Uterus (tissue), 4 donors: ENCODE results near the gene NTRK2. TPM values are rescaled to one million over a fixed set of nuclear protein-coding genes. Genes with fewer than 3 reads are reported as not detected.

ENCODE experiments used
- DNase-seq, 2 donors: peaks; one replicate each; pipeline ENCODE4 v3.0.0-alpha.2; 2019 to 2020
- H3K27ac ChIP-seq, 2 donors: fragments of 200-600 bp; sonication (generic); 1 replicate in 1 of 2; 2 replicates in 1 of 2; pipeline ENCODE4 v1.5.1; 2016 to 2018
- H3K27me3 ChIP-seq, 2 donors: fragments of 200-600 bp; sonication (generic); one replicate each; pipeline ENCODE4 v1.5.1; 2018 to 2019; ENCODE audit warnings: control low read depth in 1 of 2
- H3K36me3 ChIP-seq, 2 donors: fragments of 200-600 bp; sonication (generic); one replicate each; pipeline ENCODE4 v1.5.1; 2019; ENCODE audit warnings: control low read depth in 1 of 2
- H3K4me1 ChIP-seq, 2 donors: fragments of 200-600 bp; sonication (generic); one replicate each; pipeline ENCODE4 v1.5.1; 2018 to 2019; ENCODE audit warnings: control low read depth in 1 of 2
- H3K4me3 ChIP-seq, 2 donors: fragments of 200-600 bp; sonication (generic); 1 replicate in 1 of 2; 2 replicates in 1 of 2; pipeline ENCODE4 v1.5.1; 2018 to 2019; ENCODE audit warnings: mild to moderate bottlenecking in 1 of 2
- H3K9me3 ChIP-seq, 2 donors: fragments of 200-600 bp; sonication (generic); one replicate each; pipeline ENCODE4 v1.5.1; 2019; ENCODE audit warnings: control low read depth in 1 of 2
- CTCF ChIP-seq, 4 experiments: fragments of 200-600 bp in 2 of 4; fragments of 450-650 bp in 2 of 4; sonication (generic) in 2 of 4; IDR thresholded peaks; one replicate each; pipeline ENCODE4 v1.5.1; 2016 to 2019; ENCODE audit warnings: antibody characterized with exemption in 4 of 4, mild to moderate bottlenecking in 2 of 4, moderate library complexity in 1 of 4
- POLR2A ChIP-seq, 2 donors: fragments of 450-650 bp; IDR thresholded peaks; one replicate each; pipeline ENCODE4 v1.6.1; 2016; ENCODE audit warnings: antibody characterized with exemption in 2 of 2, mild to moderate bottlenecking in 1 of 2, moderate library complexity in 1 of 2
- intact Hi-C: fragments of 100-400 bp; cut with DNase I; formaldehyde crosslinking; loops from one replicate; pipeline ENCODE4 v1.15.1; 2023; ENCODE audit warnings: low total_unique reads
- total RNA-seq, 4 donors: library from RNA; depleted of rRNA in 3 of 4; stranded (reverse); fragments of >200 nt in 3 of 4; gene quantifications; one replicate each; pipeline versions ENCODE4 v1.1.0 to v1.2.4, GENCODE V29; 2014 to 2023
- donor health status: DM: yes; HTN: yes; CAD: no.

NTRK2 gene
- total RNA-seq, 4 donors from 2014 or later, result 6.5 to 23.2 (median 12.5) TPM

DNA sequence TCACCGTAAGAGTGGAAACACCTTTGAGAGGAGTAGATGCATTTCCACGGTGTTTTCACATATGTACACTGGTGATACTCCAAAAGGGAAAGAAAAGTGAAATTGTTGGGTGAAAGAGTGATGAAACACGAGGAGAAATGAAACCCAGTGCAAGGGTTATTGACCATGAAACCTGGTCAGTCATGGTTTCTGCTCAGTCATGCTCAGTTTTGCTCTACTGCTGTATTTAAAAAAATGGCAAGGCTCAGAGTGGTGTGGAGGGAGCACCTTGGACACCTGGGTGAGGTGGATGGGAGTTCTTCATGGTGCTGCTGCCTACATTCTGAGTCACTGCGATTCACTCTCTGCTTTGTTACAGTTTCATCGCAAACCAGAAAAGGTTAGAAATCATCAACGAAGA is 32.3 kb downstream of the NTRK2 start:
- DNase-seq, result no peak
- TF ChIP-seq CTCF (IDR thresholded peaks at IDR 0.05) (no peak), POLR2A (IDR thresholded peaks at IDR 0.05) (no peak)
- intact Hi-C loops, result no loop called here
- Histone ChIP-seq H3K9me3 (no peaks in the 10 kb centered on the region), H3K36me3 (no peaks in the 10 kb centered on the region), H3K27ac (no peak overlapping the region), H3K4me1 (no peaks in the 10 kb centered on the region), H3K4me3 (no peak overlapping the region), H3K27me3 (no peaks in the 10 kb centered on the region)

DNA sequence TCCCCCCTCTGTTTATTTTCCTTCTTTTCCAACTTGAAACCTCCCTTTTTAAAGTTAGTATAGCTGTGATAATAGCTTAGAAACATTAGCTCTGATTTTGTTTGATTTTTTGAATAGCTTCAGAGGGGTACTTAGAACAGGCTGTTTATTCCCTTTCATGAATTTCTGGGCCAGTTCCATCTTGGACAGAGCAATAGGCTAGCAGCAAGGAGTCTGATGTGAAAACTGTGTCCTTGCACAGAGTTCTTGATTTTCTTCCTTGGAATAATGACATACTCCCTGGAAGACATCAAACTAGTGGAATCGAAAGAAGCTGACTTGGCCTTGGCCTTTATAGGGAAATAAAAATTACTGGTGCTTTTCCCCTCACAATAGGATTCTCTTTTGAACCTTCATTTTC is 32.9 kb downstream of the NTRK2 start:
- intact Hi-C loops, result no loop called here
- Histone ChIP-seq H3K36me3 (no peaks in the 10 kb centered on the region), H3K27me3 (no peaks in the 10 kb centered on the region), H3K4me3 (no peak overlapping the region), H3K9me3 (no peaks in the 10 kb centered on the region), H3K4me1 (no peaks in the 10 kb centered on the region), H3K27ac (no peak overlapping the region)
- TF ChIP-seq POLR2A (IDR thresholded peaks at IDR 0.05), result no peak
- TF ChIP-seq CTCF (IDR thresholded peaks at IDR 0.05), result no peak
- no peak for DNase-seq

DNA sequence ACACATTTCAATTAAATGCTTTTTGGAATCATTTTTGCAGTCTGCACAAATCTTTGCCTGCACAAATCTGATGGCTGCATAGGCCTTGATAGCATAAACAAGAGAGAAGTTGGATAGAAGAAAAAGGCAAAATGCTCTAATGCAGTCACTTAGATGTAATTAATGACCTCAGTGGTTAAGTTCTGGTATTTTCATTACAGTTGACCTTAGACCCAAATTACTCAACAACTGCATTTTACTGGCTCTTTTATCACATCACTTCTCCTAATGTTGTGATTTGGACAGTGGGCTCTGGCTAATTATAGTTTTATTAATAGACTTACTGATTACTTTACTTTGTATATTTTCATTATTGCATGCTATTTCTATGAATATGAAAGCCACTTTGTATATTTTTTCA is 34.3 kb downstream of the NTRK2 start:
- no peaks in the 10 kb centered on the region for H3K4me1 ChIP-seq
- TF ChIP-seq POLR2A (IDR thresholded peaks at IDR 0.05), result no peak
- no peak for TF ChIP-seq CTCF (IDR thresholded peaks at IDR 0.05)
- no peak for DNase-seq
- no peak overlapping the region for H3K4me3 ChIP-seq
- H3K27me3 ChIP-seq, result no peaks in the 10 kb centered on the region
- intact Hi-C loops, result no loop called here
- no peaks in the 10 kb centered on the region for H3K9me3 ChIP-seq
- H3K27ac ChIP-seq, result no peak overlapping the region
- H3K36me3 ChIP-seq, result no peaks in the 10 kb centered on the region

DNA sequence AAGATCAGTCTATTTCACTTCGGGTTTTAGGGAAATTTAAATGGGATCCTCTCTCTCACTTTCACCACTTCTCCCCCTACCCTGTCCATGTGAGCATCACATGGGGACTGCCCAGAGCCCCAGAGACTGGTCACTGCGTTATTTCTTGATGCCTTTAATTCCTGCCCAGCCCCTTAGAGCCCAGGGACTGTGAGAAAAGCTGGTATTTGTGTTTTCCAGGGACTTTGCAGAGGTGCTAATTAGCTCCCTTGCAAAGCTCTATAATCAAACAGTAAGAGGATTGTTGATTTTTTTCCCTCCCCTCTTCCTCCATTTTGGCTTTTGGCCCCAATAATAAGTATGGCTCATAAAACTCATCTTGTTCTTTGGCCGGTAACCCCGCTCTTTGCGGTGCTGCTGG is 35.6 kb downstream of the NTRK2 start:
- no peak for DNase-seq
- intact Hi-C loops, result no loop called here
- Histone ChIP-seq H3K9me3 (no peaks in the 10 kb centered on the region), H3K4me1 (no peaks in the 10 kb centered on the region), H3K27me3 (no peaks in the 10 kb centered on the region), H3K4me3 (no peak overlapping the region), H3K36me3 (no peaks in the 10 kb centered on the region), H3K27ac (no peak overlapping the region)
- no peak for TF ChIP-seq POLR2A (IDR thresholded peaks at IDR 0.05)
- no peak for TF ChIP-seq CTCF (IDR thresholded peaks at IDR 0.05)

DNA sequence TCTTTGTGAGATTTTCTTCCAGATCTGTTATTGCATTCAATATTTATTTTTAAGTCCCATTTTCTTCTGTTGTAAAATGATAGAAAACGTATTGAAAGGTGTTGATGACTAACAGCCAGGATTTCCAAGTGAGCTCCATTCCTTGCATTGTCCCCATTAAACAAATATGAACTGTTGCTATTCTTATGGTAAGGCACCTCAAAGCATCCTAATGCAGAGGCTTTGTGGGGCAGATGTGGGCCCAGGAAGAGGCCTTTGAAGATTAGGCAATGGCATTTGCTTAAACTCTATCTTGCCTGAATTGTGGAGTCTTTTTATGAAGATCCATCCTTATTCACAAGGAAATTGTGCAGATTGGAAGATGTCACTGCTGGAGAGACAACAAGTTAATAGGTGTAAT is 38.9 kb downstream of the NTRK2 start:
- intact Hi-C loops, result no loop called here
- H3K36me3 ChIP-seq, result no peaks in the 10 kb centered on the region
- H3K4me3 ChIP-seq, result no peak overlapping the region
- H3K4me1 ChIP-seq, result no peaks in the 10 kb centered on the region
- H3K27ac ChIP-seq, result no peak overlapping the region
- no peak for DNase-seq
- TF ChIP-seq CTCF (IDR thresholded peaks at IDR 0.05) (no peak), POLR2A (IDR thresholded peaks at IDR 0.05) (no peak)
- no peaks in the 10 kb centered on the region for H3K27me3 ChIP-seq
- H3K9me3 ChIP-seq, result no peaks in the 10 kb centered on the region
